NCI-H1694 (cell line): ENCODE measurements around the gene RBM20.

Experiments
- DNase-seq: peaks from one replicate; lab custom pipeline; 2025; lab: John Stamatoyannopoulos, UW

The RBM20 gene

GRCh38 chr10:110737886-110738634 is 93.9 kb downstream of the RBM20 start:
- no peak for DNase-seq

- no peak for DNase-seq
Observed at GRCh38 chr10:110739811-110740271, 95.7 kb downstream of the RBM20 start.

- DNase-seq = no peak
Observed at GRCh38 chr10:110742801-110743200, 98.7 kb downstream of the RBM20 start.

GRCh38 chr10:110744782-110745181 is 100.6 kb downstream of the RBM20 start:
- no peak for DNase-seq

- peak; percentile 53 for DNase-seq
Observed at GRCh38 chr10:110746254-110746826, 102.2 kb downstream of the RBM20 start.

GRCh38 chr10:110746969-110747608 is 103.0 kb downstream of the RBM20 start:
- no peak for DNase-seq

- no peak for DNase-seq
Observed at GRCh38 chr10:110747609-110748464, 103.7 kb downstream of the RBM20 start.

- no peak for DNase-seq
Observed at GRCh38 chr10:110748970-110749369, 104.8 kb downstream of the RBM20 start.

GRCh38 chr10:110750931-110751330 is 106.8 kb downstream of the RBM20 start:
- no peak for DNase-seq

- no peak for DNase-seq
Observed at GRCh38 chr10:110751850-110752249, 107.7 kb downstream of the RBM20 start.

- DNase-seq = no peak
Observed at GRCh38 chr10:110753462-110753861, 109.3 kb downstream of the RBM20 start.

- no peak for DNase-seq
Observed at GRCh38 chr10:110754375-110755105, 110.4 kb downstream of the RBM20 start.

GRCh38 chr10:110755781-110756180 is 111.6 kb downstream of the RBM20 start:
- DNase-seq = no peak

- no peak for DNase-seq
Observed at GRCh38 chr10:110756876-110757275, 112.7 kb downstream of the RBM20 start.

- no peak for DNase-seq
Observed at GRCh38 chr10:110757586-110757985, 113.5 kb downstream of the RBM20 start.

- no peak for DNase-seq
Observed at GRCh38 chr10:110758128-110758765, 114.1 kb downstream of the RBM20 start.

- DNase-seq = no peak
Observed at GRCh38 chr10:110758898-110759297, 114.8 kb downstream of the RBM20 start.

GRCh38 chr10:110759523-110759922 is 115.4 kb downstream of the RBM20 start:
- no peak for DNase-seq

GRCh38 chr10:110762109-110762848 is 118.1 kb downstream of the RBM20 start:
- no peak for DNase-seq

- no peak for DNase-seq
Observed at GRCh38 chr10:110762849-110763211, 118.7 kb downstream of the RBM20 start.
